ENCODE results near the gene PLXNA4.

Gene PLXNA4

GRCh38 chr7:132160611-132161532 lies 415.4 kb downstream of the PLXNA4 start:
- DNase-seq, result no peak

- no peak for DNase-seq
Observed at GRCh38 chr7:132158841-132159240, 417.4 kb downstream of the PLXNA4 start.

- DNase-seq, result no peak
Observed at GRCh38 chr7:132158166-132158565, 418.1 kb downstream of the PLXNA4 start.

- DNase-seq, result no peak
Observed at GRCh38 chr7:132155715-132156114, 420.6 kb downstream of the PLXNA4 start.

- DNase-seq, result no peak
Observed at GRCh38 chr7:132154695-132155471, 421.4 kb downstream of the PLXNA4 start.

- DNase-seq, result no peak
Observed at GRCh38 chr7:132154248-132154647, 422.0 kb downstream of the PLXNA4 start.

GRCh38 chr7:132152131-132152889 lies 424.0 kb downstream of the PLXNA4 start:
- no peak for DNase-seq

- DNase-seq, result no peak
Observed at GRCh38 chr7:132150711-132151110, 425.6 kb downstream of the PLXNA4 start.

- no peak for DNase-seq
Observed at GRCh38 chr7:132149436-132150304, 426.6 kb downstream of the PLXNA4 start.

- DNase-seq, result no peak
Observed at GRCh38 chr7:132148876-132149275, 427.4 kb downstream of the PLXNA4 start.

GRCh38 chr7:132145466-132145865 lies 430.8 kb downstream of the PLXNA4 start:
- DNase-seq, result no peak

GRCh38 chr7:132145063-132145462 lies 431.2 kb downstream of the PLXNA4 start:
- no peak for DNase-seq

- no peak for DNase-seq
Observed at GRCh38 chr7:132142006-132142405, 434.3 kb downstream of the PLXNA4 start.

GRCh38 chr7:132141109-132141508 lies 435.2 kb downstream of the PLXNA4 start:
- no peak for DNase-seq

GRCh38 chr7:132140341-132140740 lies 435.9 kb downstream of the PLXNA4 start:
- no peak for DNase-seq

- DNase-seq, result no peak
Observed at GRCh38 chr7:132138817-132139216, 437.5 kb downstream of the PLXNA4 start.

GRCh38 chr7:132137681-132138080 lies 438.6 kb downstream of the PLXNA4 start:
- DNase-seq, result no peak

- DNase-seq, result no peak
Observed at GRCh38 chr7:132135746-132136385, 440.4 kb downstream of the PLXNA4 start.

GRCh38 chr7:132134814-132135445 lies 441.3 kb downstream of the PLXNA4 start:
- no peak for DNase-seq

- DNase-seq, result no peak
Observed at GRCh38 chr7:132133501-132133900, 442.8 kb downstream of the PLXNA4 start.

GRCh38 chr7:132131196-132131595 lies 445.1 kb downstream of the PLXNA4 start:
- DNase-seq, result no peak

All from NCI-H1930 (cell line).